ENCODE results near the gene DGUOK. TPM values are rescaled to one million over a fixed set of nuclear protein-coding genes. Genes with fewer than 3 reads are reported as not detected.

DGUOK gene
- total RNA-seq, 1 experiment from 2014 or later, result 100 TPM

DNA sequence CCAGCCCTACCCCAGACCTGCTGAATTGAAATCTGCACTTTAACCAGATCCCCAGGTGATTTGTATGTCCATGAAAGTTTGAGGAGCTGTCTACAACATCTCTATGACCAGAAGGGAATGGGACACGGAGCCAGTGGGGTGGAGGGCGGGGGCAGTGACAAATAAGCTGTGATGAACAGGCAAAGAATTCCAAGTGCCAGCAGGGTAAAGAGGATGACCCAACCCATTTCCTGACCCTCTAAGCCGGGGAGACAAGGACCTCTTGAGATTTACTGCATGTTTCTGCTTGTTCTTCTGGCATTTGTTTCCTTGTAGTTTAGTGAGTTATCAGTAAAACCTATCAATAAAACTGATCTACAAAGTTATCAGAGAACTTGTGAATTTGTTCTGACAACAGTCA, 66.7 kb downstream of the DGUOK start:
- no peak for DNase-seq (ENCODE audit: low read depth, low spot score)
- Histone ChIP-seq H3K4me3 (replicated peaks in 1 of 2; ENCODE audit: low read depth in 1 of 2, low read length in 2 of 2) (0 out of 4 replicates have a peak overlapping the region, but pooled peaks of 1 of the 2 experiments have one; percentile 10), H3K27ac (ENCODE audit: low read depth, low read length) (no peak overlapping the region), H3K9me2 (ENCODE audit: insufficient read depth) (no peaks in the 10 kb centered on the region), H3K27me3 (ENCODE audit: insufficient read depth, low read length) (no peaks in the 10 kb centered on the region), H3K4me1 (ENCODE audit: control insufficient read depth in 1 of 2, insufficient read depth in 2 of 2, low read length in 2 of 2) (peaks cover 7 to 51% of the 10 kb centered on the region in 2 experiments; a peak in 3 of 4 replicates), H3K4me2 (ENCODE audit: low read length) (peak overlapping the region; percentile 52), H4K20me1 (ENCODE audit: insufficient read depth) (no peaks in the 10 kb centered on the region; the same call in 1 of the 2 replicates), H2AFZ (ENCODE audit: low read depth, low read length, poor library complexity, severe bottlenecking) (no peak overlapping the region), H3K36me3 (ENCODE audit: control insufficient read depth in 1 of 2, insufficient read depth in 2 of 2, low read length in 2 of 2) (peaks cover 2 to 24% of the 10 kb centered on the region in 2 experiments; a peak in 1 of 4 replicates), H3K9ac (ENCODE audit: low read length) (no peak overlapping the region), H3K9me3 (ENCODE audit: control insufficient read depth in 1 of 2, insufficient read depth in 1 of 2, low read depth in 1 of 2, low read length in 2 of 2) (no peaks in the 10 kb centered on the region), H3K79me2 (ENCODE audit: insufficient read depth, low read length) (peaks cover 99% of the 10 kb centered on the region)
- no TSS peak for BruUV-seq (replicated peaks)
- ChIA-PET CTCF (no interaction called here), RAD21 (ENCODE audit: low non-redundant PET in 1 of 2, low total read pairs in 2 of 2, uncharacterized antibody in 2 of 2, unreplicated experiment in 2 of 2) (no interaction called here), POLR2A (no interaction called here)
- ATAC-seq, result peak; percentile 49; the same call in 1 of the 2 replicates
- intact Hi-C loops (cut with micrococcal nuclease), result no loop called here
- TF ChIP-seq SP1 (IDR thresholded peaks at IDR 0.05; ENCODE audit: low read depth) (no peak), RAD21 (IDR thresholded peaks at IDR 0.05; ENCODE audit: low read depth) (no peak), ELF1 (IDR thresholded peaks at IDR 0.05; ENCODE audit: borderline replicate concordance, low read depth) (no peak), SRF (IDR thresholded peaks at IDR 0.05; ENCODE audit: low read depth) (no peak)
- TF ChIP-seq, protein P1, sequence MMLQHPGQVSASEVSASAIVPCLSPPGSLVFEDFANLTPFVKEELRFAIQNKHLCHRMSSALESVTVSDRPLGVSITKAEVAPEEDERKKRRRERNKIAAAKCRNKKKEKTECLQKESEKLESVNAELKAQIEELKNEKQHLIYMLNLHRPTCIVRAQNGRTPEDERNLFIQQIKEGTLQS (IDR thresholded peaks at IDR 0.05), result no peak

DNA sequence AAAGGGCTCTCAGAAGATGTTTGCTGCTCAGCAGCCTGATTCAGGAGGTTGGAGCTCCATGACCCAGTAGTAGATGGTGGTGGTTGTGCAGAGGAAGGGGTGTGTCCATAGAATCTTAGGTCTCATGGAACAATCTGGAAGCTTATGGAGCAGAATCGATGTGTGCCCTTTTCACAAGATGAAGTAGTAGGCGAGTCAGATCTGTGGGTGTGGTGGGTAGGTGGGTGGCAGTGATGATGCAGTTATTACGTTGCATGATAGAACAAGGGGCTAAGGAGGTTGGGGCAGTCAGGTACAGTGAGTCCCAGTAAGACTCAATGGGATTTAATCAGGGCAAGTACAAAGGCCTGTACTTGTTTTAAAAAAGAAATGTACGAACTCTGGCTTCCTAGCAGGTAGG, 67.1 kb downstream of the DGUOK start:
- Histone ChIP-seq H3K4me3 (replicated peaks in 1 of 2; ENCODE audit: low read depth in 1 of 2, low read length in 2 of 2) (no peak overlapping the region), H3K9ac (ENCODE audit: low read length) (no peak overlapping the region), H3K4me1 (ENCODE audit: control insufficient read depth in 1 of 2, insufficient read depth in 2 of 2, low read length in 2 of 2) (peaks cover 7 to 51% of the 10 kb centered on the region in 2 experiments; a peak in 3 of 4 replicates), H3K4me2 (ENCODE audit: low read length) (peak overlapping the region; percentile 52), H3K9me2 (ENCODE audit: insufficient read depth) (no peaks in the 10 kb centered on the region), H3K27me3 (ENCODE audit: insufficient read depth, low read length) (no peaks in the 10 kb centered on the region), H4K20me1 (ENCODE audit: insufficient read depth) (no peaks in the 10 kb centered on the region; the same call in 1 of the 2 replicates), H3K27ac (ENCODE audit: low read depth, low read length) (no peak overlapping the region), H3K79me2 (ENCODE audit: insufficient read depth, low read length) (peaks cover 99% of the 10 kb centered on the region), H2AFZ (ENCODE audit: low read depth, low read length, poor library complexity, severe bottlenecking) (no peak overlapping the region), H3K36me3 (ENCODE audit: control insufficient read depth in 1 of 2, insufficient read depth in 2 of 2, low read length in 2 of 2) (peaks cover 4 to 20% of the 10 kb centered on the region in 2 experiments; a peak in 2 of 4 replicates), H3K9me3 (ENCODE audit: control insufficient read depth in 1 of 2, insufficient read depth in 1 of 2, low read depth in 1 of 2, low read length in 2 of 2) (no peaks in the 10 kb centered on the region)
- no peak for DNase-seq (ENCODE audit: low read depth, low spot score)
- ATAC-seq, result no peak
- POLR2A ChIA-PET, result no interaction called here
- BruUV-seq (replicated peaks), result no TSS peak
- intact Hi-C loops (cut with micrococcal nuclease), result no loop called here
- RAD21 ChIA-PET (ENCODE audit: low non-redundant PET in 1 of 2, low total read pairs in 2 of 2, uncharacterized antibody in 2 of 2, unreplicated experiment in 2 of 2), result no interaction called here
- peak; percentile 51 for TF ChIP-seq EGR1 (IDR thresholded peaks at IDR 0.05; ENCODE audit: low read depth)
- TF ChIP-seq, protein P2, sequence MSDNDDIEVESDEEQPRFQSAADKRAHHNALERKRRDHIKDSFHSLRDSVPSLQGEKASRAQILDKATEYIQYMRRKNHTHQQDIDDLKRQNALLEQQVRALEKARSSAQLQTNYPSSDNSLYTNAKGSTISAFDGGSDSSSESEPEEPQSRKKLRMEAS (IDR thresholded peaks at IDR 0.05), result peak; percentile 16; the same call in 1 of the 2 replicates
- TF ChIP-seq ELF1 (IDR thresholded peaks at IDR 0.05; ENCODE audit: borderline replicate concordance, low read depth), result no peak
- CTCF ChIA-PET, result no interaction called here

Measured in HCT116 (cell line).